Stimulated activated CD4-positive, alpha-beta T cell treated with anti-CD3 and anti-CD28 coated beads, Interleukin-2, amount 100 ng/mL, for 4 hours (primary cell): ENCODE measurements around the gene LILRA6.
"Not testable (repeated sequence)": the region's sequence is repeated elsewhere in the genome, so short reads cannot be mapped to it uniquely, and the experiment has no call there.

Experiments
- DNase-seq: peaks from one replicate; pipeline ENCODE4 v3.0.0-alpha.2; 2020; ENCODE audit warnings: low read depth

The LILRA6 gene

DNA sequence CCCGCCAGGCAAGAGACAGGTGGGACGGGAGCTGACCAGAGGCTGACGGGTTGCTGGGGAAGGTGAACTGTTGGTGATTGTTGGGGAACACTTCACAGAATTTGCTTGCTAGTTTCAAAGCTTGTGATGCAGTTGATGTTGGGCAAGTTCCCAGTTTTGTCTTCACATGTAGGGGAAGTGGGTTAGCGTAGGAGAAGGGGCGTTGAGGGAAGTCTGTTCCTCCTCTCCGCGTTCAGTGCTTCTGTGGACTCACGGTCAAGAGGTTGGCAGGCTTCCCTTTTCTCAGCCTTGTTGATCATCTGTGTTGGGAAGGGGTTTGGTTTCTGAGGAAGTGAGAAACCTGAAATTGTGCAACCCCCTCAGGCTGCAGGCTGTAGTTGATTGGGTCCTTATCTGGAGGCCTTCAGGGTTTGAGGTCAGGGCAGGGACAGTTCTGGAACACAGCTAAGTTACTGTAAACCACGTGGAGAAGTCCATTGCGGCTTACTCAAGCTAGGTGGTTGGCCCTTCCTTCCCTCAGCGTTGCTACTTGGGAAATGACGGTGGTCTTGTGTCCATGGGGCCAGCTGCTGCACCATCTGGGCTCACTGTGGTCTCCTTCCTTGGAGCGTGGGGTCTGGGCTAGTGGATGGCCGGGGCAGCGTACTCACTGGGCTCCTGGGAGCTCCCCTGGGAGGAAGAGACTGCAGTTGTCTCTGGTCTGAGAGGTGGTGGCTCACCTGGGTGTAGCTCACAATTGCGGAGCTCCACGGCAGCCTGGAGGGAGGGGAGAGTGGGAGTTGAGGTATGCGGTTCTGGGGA is 34.4 kb downstream of the LILRA6 start:
- DNase-seq = no peak

GRCh38 chr19:54207676-54207982 is 35.0 kb downstream of the LILRA6 start:
- DNase-seq = no peak

DNA sequence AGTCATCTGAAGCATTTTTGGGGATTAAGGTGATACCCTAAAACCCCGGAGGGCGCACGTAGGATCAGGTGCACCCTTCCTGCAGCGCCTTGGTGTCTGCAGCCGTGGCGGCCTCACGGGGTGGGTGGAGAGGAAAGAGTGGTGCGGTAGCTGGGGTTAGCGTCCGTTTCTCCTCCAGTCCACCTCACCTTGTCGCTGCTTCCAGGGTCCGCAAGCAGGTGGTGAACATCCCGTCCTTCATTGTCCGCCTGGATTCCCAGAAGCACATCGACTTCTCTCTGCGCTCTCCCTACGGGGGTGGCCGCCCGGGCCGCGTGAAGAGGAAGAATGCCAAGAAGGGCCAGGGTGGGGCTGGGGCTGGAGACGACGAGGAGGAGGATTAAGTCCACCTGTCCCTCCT is 35.4 kb downstream of the LILRA6 start:
- not testable (repeated sequence) for DNase-seq

DNA sequence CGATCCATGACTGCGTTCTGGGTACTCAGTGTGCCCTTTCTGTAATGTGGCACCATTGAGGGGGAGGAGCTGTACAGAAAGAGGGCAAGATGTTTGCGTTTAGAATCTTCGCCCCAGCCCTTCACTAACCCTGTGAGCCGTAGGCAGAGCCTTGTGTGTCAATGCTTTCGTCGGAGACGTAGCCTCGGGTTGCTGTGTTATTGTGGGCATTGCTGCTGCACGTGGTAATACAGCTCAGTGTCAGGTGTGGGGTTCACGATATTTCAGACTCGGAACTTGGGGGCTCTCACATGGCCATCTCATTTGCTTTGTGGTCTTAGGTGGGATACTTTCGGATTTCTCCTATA is 35.8 kb downstream of the LILRA6 start:
- no peak for DNase-seq

DNA sequence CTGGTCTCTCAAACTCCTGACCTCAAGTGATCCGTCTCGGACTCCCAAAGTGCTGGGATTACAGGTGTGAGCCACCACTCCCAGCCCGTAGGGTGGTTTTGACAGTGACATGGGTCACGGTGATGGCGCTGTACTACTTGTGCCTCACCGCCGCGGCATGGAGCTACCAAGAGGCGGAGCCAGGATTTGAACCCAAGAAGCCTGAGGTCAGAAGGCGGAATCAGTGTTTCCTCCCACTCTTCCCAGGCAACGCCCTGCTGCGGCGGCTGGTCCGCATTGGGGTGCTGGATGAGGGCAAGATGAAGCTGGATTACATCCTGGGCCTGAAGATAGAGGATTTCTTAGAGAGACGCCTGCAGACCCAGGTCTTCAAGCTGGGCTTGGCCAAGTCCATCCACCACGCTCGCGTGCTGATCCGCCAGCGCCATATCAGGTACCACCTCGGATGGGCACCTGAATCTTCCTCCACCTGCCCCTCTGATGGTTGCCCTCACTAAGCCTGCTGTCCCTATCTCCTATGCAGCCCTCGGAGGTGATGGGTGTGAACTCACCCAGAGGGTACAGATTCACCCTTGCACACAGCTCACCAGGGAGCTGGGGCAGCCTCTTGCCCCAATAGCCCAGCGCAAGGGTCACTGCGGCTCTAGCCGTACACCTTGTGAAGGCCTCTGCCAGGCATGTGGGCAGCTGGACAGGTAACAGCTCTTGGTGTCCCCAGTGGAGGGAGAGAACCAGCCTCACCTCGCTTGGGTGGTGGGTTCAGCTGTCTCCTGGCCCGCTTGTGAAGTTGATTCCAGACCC is 36.4 kb downstream of the LILRA6 start:
- no peak for DNase-seq

DNA sequence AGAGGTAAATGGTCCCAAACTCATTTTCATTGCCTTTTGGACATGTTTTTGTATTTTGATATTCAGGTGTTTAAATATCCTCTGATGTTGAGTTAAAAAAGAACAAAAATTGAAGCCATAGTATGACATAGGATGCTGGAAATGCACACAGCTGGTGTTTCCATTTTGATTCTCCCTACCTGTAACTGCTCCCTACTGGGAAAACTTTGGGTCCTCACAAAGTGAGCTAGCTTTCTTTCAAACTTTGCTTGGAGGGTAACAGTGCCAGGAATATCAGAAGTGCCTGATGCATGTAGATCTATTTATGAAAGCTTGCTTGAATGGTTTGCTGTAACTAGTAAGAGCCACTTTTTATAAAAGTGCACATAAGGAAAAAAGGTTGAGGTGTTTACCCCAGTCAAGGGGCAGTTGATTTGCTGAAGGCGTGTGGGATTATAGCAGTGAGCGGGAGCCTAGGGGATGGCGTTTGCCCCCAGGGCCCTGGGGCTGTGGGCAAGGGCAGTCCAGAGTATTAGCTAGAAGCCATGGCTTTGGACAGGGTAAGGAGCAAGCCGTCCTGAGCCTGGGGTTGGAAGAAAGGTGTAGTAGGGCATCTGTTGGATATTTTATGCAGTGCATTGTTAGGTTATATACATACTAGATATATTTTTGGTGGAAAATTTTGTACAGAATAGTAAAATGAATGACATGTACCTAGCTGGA is 37.7 kb downstream of the LILRA6 start:
- DNase-seq = no peak

DNA sequence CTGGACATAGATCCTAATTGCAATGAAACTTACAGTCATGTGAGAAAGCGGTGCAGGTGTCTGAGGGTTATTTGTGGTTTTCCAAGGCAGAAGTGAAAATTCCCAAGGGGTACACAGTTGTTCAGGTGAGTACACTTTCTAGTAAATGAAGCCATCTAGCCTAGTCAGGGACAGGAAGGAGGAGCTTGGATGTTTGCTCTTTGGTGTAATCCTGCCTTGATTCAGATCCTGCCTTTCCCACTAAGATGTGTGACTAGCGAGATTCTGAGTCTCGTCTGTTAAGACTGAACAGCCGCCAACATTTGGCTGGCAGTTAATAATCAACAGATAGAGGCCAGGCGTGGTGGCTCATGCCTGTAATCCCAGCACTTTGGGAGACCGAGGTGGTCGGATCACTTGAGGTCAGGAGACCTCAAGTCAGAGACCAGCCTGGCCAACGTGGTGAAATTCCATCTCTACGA is 39.4 kb downstream of the LILRA6 start:
- DNase-seq = no peak

DNA sequence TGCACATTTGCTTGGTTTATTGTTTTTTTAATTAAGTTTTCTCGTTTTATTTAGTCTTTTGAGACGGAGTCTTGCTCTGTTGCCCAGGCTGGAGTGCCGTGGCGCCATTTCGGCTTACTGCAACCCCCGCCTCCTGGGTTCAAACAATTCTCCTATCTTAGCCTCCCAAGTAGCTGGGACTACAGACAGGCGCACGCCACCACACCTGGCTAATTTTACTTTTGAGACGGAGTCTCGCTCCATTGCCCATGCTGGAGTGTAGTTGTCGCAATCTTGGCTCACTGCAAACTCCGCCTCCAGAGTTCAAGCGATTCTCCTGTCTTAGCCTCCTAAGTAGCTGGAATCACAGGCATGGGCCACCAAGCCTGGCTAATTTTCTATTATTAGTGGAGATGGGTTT is 40.6 kb downstream of the LILRA6 start:
- DNase-seq = no peak

DNA sequence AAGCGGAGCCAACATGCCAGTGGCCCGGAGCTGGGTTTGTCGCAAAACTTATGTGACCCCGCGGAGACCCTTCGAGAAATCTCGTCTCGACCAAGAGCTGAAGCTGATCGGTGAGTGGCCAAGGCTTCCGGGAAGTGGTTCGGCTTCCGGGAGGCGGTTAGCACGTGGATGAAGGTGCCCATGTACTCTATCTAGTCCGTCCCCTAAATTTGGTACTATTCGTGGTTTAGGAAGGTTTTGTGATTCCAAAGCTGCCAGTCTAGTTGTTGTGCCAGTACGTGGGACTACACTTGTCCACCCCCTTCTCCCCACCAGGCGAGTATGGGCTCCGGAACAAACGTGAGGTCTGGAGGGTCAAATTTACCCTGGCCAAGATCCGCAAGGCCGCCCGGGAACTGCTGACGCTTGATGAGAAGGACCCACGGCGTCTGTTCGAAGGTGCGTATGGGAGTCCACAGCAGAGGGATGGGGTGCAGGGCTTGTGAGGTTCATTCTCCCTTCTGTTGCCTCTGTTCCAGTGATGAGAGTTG is 41.4 kb downstream of the LILRA6 start:
- no peak for DNase-seq

- no peak for DNase-seq
Measured at GRCh38 chr19:54199401-54199800, 43.2 kb downstream of the LILRA6 start.

- no peak for DNase-seq
Measured at GRCh38 chr19:54197121-54197520, 45.5 kb downstream of the LILRA6 start.

DNA sequence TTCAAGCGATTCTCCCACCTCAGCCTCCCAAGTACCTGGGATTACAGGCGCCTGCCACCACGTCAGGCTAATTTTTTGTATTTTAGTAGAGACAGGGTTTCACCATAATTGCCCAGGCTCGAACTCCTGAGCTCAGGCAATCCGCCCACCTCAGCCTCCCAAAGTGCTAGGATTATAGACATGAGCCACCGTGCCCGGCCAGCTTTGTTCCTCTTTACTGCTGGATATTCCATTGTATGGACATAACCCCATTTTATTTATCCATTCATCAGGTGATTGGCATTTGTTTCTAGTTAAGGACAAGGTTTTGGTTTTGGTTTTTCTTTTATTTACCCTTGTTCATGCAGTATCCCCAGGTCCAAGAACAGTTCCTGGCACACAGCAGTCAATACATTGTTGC is 46.1 kb downstream of the LILRA6 start:
- no peak for DNase-seq

- not testable (repeated sequence) for DNase-seq
Measured at GRCh38 chr19:54194463-54194862, 48.1 kb downstream of the LILRA6 start.

- DNase-seq = no peak
Measured at GRCh38 chr19:54193011-54193410, 49.6 kb downstream of the LILRA6 start.

- no peak for DNase-seq
Measured at GRCh38 chr19:54191811-54192453, 50.7 kb downstream of the LILRA6 start.

DNA sequence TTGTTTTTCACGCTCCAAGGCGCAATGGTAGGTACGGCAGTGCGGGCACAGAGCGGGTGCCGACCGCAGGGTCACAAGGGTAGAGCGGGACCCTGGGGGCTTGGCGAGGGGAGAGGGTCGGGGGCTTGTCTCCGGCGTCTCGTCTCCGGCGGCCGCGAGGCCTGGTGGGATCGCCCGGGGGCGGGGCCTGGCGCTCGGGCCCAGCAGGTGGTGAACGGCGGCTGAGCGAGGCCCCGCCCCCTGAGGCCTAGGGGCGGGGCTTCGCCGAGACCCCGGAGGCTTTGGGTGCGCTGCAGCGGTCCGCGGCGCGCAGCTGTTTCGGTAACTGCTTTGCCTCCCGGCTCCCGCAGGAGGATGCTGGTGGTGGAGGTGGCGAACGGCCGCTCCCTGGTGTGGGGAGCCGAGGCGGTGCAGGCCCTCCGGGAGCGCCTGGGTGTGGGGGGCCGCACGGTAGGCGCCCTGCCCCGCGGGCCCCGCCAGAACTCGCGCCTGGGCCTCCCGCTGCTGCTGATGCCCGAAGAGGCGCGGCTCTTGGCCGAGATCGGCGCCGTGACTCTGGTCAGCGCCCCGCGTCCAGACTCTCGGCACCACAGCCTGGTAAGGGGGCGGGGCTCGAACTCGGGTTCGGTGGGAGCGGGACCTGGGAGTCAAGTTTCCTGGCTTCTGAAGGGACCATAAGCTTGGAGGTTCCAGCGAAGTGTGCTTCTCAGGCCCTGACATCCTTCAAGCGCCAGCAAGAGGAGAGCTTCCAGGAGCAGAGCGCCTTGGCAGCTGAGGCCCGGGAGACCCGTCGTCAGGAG is 51.4 kb downstream of the LILRA6 start, which contains the start of gene TSEN34:
TSEN34 (plus strand) TSS at position 298 of the 800 bp plus-strand sequence; CDS start at position 355, 57 bp downstream.
- peak; percentile 82 for DNase-seq

DNA sequence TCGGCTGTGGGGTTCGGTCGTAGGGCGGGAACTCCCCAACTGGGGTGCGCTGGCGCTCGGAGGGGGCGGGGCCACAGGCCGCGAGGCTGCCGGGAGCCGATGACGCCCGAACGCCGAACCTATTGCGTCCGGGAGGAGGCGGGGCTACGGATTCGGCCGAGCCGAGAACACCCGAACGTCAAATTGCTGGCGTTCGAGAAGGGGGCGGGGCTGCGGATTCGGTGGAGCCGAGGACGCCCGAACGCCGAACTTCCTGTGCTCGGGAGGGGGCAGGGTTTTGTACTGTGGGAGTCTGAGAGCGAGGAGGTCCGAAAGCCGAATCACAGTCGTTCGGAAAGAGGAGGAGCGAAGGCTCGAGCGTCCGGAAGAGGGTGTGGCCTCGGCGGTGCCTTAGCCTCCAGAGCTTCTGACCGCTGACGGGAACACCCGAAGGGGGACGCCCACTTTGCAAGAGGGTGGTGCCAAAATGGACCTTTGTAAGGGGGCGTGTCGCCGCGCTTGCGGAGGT is 52.0 kb downstream of the LILRA6 start:
- peak; percentile 100 for DNase-seq

DNA sequence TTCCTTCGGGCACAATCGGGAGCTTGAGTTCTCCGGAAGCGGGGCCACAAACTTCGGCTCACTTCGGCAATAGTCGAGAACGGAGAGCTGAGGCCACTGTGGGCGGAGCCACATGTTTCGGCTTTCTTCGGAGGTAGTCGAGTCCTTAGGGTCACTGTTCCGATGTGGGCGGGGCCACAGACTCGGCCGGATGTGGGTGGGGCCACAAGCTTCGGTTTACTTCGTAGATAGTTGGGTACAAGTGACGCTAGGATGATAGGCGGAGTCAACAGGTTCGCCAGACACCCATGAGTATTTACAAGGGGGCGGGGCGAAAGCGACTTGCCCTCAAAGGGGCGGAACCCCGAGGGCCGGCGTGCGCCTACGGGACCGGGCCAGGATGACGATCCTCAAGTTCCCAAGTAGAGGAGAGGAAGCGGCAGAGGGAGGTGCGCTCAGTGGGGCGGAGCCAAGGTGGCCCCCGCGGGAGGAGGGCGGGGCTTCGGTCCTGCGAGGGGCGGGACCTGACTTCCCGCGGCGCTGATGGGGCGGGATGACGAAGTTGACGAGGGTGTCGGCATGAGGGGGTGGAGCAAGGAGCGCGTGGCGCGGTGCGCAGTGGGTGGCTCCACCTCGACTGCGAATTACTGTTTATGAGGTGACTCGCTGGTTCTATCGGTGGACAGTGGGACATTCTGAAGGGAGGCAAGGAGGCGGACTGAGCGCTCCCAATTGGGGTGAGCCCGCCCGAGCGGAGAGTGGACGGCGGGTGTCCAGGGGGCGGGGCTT is 52.7 kb downstream of the LILRA6 start:
- DNase-seq = peak; percentile 100

DNA sequence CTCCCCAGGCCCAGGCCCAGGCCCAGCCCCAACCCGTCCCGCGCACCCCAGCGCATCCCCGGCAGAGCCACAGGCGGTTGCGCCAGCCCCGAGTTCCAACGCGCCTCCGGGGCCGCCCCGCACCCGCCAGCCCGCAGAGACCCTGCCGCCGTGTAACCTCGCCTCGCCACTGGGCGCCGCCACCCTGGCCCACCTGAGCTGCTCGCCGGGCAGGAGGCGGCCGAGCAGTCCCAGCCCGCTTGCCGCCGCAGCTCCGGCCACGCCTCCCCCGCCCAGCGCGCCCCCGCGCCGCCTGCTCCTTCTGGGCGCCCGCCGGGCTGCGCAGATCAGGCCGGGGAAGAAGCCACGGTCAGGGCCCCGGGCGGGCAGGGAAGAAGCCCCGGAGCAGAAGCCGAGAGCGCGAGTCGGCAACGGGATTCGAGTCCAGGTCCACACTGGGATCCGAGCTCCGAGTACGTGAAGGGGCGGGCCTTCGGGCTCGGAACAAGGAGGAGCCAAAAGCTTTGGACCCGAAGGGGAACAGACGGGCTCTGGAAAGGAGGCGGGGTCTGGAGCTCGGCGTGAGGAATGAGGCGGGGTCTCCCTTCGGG is 53.4 kb downstream of the LILRA6 start, which contains the start of gene MBOAT7:
MBOAT7 (minus strand) TSS at position 436 of the 590 bp plus-strand sequence. CDS start 1,072 bp downstream, outside the sequence.
- no peak for DNase-seq
